GM18909 (cell line): ENCODE data around the gene PNPLA5.

Experiments
- ATAC-seq: cut with Tn5 transposase; IDR thresholded peaks from one replicate; pipeline ENCODE4 v1.9.1; 2021; ENCODE audit warnings: mild to moderate bottlenecking; ENCODE audit not compliant: unreplicated experiment, poor library complexity

PNPLA5 gene, protein sequence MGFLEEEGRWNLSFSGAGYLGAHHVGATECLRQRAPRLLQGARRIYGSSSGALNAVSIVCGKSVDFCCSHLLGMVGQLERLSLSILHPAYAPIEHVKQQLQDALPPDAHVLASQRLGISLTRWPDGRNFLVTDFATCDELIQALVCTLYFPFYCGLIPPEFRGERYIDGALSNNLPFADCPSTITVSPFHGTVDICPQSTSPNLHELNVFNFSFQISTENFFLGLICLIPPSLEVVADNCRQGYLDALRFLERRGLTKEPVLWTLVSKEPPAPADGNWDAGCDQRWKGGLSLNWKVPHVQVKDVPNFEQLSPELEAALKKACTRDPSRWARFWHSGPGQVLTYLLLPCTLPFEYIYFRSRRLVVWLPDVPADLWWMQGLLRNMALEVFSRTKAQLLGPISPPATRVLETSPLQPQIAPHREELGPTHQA

DNA sequence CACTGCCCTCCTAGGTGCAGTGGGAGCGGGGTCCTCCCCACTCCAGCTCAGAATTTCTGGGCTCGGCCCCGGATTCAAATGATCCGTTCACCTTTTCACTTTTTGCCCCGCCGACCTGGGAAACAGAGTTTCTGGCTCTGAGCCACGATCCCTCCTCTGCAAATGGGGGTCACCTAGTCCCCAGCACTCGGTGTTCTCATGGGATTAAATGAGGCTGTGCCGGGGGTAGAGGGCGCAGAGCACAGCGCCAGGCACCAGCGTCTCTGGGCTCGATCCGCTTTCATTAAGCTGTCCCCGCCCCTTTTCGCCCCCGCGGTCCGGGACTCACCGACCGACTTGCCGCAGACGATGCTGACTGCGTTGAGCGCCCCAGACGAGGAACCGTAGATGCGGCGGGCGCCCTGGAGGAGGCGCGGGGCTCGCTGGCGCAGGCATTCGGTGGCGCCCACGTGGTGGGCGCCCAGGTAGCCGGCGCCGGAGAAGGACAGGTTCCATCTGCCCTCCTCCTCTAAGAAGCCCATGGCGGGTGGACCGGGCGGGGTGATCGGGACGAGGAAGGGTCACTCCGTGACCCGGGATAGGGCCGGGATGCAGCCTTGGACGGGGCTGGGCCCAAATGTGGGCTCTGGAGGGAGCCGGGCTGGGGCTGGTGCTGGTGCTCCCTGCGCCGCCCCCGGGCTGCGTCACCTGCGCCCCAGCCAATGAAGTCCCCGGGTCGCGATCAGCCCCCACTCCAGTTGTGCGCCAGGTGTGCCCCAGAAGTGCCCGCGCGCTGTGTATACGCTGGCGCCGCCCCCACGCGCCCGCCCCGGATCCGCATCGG is at the start of gene PNPLA5:
Gene PNPLA5 (minus strand): TSS at position 654 of the 823 bp plus-strand sequence. CDS start 133 bp downstream, at position 521.
- no peak for ATAC-seq

DNA sequence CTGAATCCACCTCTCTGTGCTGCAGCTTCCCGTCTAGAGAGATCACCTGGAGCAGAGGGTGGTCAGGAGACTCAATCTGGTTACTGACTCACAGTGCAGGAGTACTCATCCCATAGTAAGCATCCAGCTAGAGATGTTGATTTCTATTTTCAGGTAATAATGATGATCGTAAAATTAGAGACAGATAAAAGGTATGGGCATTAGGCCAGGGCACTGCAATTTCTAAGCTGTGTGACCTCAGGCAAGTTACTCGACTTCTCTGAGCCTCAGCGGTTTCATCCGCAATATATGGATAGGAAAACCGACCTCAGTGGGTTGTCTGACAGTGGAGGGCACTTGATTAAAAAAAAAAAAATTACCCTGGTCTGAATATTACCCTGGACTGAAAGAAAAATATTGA is 49.6 kb upstream of the PNPLA5 start:
- no peak for ATAC-seq

DNA sequence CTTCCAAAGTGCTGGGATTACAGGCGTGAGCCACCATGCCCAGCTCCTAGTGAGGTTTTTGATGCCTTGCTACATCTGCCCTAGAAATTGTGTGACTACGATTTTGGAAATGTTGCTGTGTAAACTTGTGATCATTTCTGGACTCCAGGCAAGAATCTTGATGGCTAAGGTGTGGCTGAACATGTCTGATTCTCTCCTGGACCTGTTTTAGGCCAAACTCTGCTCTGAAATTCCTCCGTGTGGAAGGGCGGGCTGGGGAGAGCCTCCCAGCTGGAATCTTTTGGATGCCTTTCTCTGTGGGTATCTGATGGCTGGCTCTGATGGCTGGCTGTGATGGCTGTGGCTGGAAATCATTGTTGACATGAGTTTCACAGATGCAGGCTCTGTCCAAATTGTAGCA is 40.0 kb upstream of the PNPLA5 start:
- no peak for ATAC-seq

DNA sequence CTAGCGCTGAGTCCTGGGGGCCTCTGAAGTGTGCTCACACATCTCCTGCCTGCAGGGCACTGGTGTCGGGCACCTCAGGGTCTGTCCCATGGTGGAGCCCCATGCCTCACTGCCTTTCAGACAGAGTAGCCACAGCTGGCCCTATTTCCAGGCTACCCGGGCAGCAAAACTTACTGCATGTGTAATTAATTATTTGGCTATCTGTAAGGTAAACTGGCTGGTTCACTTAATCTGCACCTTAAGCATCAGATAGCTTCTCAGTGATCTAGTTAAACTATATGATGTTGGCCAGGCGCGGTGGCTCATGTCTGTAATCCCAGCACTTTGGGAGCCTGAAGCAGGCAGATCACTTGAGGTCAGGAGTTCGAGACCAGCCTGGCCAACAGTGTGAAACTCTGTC is 37.1 kb upstream of the PNPLA5 start:
- no peak for ATAC-seq

DNA sequence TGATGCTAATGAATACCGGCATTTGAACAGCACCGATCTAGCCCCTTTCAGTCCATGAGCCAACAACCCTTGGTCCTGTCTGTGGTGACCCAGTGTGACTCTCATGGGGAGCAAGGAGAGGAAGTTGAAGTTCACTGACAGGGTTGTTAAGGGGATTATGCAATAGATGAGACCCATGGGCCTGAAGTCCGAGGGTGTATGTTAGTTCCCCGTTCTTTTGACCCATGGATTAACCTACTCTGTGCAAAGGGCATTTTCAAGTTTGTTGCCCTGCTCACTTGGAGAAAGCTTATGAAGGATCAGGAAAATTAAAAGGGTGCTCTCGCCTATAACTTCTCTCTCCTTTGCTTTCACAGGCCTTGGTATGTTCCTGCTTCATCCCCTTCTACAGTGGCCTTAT is 36.7 kb upstream of the PNPLA5 start:
- ATAC-seq: no peak

DNA sequence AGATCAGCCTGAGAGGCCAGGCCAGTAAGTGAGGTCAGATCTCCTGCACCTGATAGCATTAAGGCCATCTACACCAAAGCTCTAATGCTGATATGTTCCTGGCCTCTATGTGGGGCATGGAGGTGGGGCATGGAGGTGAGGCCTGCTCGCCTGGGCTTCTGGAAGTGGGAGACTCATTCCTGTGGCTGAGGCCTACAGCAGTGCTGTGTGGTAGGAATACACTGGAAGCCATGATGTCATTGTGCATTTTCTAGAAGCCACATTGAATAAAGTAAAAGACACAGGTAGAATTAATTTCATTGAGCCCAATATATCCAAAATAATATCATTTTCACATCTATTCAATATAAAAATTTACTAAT is 34.5 kb upstream of the PNPLA5 start:
- ATAC-seq: no peak

DNA sequence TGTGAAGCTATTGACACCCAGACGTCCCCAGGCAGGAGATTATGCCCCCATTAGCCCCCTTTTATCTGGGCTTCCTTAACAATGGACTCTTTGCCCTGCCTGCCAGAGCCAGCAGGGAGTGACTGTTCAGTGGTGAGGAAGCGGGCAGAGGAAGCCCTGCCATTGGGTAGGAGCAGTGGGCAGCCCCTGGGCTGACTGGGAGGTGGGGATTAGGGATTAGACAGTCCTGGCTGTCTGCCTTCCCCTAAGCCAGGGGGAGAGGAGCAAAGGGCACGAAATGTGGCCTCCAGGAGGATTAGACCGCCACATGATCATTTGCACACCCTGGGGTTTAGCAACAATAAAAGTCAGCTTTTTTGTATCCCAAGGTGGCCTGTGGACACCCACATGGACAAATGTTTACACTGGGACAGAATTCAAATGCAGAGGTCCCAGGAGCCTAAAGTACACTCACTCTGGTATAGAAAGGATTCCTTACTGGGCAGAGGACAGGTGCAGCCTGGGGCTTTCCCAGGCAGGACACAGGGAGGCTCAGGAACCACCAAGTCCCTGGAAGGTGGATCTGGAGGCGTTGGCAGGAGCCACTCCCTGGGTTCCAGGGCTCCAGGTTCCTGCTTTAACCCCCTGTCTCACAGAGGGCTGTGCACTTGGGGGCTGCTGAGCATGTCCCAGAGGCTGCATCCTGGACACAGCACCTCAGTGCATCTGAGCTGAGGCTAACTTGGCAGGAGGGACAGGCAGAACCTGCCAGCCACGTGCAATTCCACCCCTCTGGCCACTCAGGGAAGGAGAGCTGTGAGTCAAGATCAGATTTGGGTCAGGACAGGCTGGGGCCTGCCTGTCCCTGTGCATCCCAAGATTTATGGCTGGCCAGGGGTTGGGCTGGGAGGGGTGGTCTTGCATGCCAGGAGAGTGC is 33.9 kb upstream of the PNPLA5 start:
- no peak for ATAC-seq

DNA sequence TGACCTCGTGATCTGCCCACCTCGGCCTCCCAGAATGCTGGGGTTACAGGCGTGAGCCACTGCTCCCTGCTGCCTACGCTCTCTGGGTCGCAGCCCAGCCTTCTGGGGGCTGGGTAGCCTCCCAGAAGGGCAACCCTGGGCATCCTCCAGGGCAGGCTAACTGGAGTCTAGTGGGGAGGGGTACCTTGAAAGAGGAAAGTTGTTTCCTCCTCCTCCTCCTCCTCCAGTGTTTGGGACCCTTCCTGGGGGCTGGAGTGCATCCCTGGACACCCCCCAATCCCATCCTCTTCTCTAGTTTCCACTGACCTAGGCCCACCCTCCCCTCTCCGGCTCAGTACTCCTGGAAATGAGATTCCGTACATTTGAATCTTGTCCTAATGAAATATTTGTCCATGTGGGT is 33.1 kb upstream of the PNPLA5 start:
- no peak for ATAC-seq

DNA sequence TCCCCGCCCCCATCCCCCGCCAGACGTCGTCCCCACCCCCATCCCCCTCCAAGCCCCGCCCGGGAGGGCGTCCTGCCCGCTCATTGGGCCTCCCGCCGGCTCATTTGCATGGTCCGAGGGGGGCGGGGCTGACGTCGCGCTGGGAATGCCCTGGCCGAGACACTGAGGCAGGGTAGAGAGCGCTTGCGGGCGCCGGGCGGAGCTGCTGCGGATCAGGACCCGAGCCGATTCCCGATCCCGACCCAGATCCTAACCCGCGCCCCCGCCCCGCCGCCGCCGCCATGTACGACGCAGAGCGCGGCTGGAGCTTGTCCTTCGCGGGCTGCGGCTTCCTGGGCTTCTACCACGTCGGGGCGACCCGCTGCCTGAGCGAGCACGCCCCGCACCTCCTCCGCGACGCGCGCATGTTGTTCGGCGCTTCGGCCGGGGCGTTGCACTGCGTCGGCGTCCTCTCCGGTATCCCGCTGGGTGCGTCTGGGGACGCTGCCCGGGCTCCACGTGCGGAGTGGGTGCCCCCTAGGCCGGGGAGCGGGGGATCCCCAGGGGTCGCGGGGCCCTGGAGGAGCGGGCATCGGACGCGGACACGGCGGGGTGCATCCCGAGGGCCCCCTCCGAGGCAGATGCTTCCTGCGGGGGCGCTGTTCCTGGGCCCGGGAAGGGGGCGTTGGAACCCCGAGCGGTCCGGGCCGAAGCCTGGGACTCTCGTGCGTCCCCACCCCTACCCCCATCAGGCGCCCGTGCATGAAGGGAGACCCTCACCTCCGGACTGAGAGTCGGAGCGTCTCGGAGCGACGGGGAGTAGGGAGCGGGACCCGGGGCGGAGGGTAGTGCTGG is 32.0 kb upstream of the PNPLA5 start, which contains the start of gene PNPLA3:
Gene PNPLA3 (plus strand): TSS at position 175 of the 834 bp plus-strand sequence. CDS start 107 bp downstream, at position 282.
- no peak for ATAC-seq

DNA sequence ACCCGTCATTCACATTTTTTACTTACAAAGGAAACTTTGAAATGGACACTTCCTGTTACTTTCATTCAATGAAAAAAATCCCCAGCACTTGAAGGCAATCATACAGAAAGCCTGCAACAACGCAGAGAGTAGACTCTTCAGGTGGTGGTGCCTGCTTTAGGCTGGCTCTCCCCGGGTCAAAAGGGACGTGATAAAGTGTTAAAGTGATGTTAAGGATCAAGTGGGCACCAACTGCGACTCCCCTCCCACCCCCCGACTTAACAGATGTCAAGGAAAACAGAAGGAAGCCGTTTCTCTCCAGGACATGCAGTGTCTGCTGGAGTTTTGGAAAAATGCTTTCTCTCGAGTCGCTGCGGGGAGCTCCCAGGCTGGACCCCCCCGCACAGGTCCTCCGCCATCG is 31.4 kb upstream of the PNPLA5 start:
- ATAC-seq: no peak

DNA sequence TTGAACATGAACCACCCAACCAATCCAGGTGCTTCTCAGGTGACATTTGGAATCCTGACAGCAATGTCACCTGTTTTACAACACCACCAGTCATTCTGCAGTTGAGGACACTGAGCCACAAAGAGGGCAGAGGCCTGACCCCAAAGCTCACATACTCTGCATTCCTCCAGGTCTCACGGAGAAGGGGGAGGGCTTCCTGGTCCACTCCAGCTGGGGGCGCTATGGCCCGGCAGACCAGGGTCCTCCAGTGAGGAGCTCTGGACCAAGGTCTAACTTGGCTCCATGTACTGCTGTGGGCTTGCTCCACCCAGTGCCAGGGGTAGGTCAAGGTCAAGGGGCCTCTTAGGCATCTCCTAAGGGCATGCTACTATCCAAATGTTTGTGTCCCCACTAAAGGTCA is 30.3 kb upstream of the PNPLA5 start:
- ATAC-seq: no peak

DNA sequence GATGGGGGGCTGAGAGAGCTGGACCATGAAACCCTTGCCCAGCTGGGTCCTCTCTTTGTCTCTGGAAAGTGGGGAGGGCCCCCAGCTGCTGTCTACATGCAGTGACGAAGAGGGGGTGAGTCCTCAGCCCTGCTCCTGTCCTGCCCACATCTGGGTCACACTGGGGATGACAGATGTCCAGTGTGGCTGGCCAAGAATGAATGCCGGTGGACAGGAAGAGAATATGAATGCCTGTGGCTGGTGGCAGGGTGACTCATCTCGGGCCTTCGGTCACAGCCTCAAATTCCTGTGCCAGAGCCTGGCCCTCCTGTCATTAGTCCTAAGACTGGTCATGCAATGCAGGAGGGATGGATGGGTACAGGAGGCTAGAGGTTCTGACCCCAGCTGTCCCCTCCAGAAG is 29.6 kb upstream of the PNPLA5 start:
- ATAC-seq: no peak

DNA sequence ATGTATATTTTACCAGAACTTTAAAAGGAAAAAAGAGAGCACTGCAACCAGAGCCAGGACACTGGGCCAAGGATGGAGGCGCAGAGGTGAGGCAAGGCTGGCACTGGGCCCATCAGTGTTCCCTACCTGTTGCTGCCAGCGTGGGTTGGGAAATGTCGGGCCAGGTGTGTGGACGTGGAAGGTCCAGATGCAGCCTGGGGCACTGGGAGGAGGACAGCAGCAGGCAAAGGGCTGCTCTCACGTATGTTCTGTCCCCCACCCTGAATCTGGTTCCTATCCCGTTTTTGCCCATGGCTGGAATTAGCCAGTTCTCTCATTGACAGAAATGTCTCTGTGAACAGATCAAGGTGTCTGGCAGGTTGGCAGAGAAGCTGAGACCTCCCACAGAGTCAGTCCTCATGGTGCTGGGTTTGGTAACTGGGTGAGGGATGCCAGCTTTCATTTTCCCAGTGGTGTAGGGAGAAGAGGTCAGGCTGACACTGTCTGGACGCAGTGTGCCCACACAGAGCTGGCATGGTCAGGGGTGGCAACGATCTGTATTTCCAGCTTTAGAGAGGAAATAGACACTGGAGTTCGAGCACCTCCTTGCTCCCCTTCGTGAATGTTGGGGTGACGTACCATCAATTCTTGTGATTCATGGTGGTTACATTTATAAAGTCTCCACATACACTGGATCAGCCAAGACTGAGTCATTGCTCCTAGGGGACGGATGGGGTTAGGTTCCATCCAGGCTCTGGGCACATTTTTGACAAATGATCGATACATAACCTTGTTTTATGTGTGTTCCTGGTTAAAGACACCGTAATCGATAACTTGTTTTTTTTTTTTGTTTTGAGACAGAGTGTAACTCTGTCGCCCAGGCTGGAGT is 27.5 kb upstream of the PNPLA5 start:
- no peak for ATAC-seq

DNA sequence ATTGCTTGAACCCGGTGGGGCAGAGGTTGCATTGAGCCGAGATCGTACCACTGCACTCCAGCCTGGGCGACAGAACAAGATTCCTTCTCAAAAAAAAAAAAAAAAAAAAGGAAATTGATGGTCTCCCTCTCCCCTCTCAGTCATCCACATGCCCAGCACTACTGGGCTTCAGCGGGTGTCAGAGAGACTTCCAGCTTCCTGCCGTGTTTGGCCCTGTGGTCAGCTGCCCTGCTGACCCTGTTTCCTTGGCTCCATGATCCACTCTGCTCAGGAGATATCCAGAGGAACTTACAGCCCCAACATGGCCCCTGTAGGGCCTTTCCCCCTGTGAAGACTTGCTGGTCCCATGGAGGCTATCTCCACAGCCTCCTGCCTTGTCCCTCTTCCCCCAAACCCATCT is 25.7 kb upstream of the PNPLA5 start:
- no peak for ATAC-seq

DNA sequence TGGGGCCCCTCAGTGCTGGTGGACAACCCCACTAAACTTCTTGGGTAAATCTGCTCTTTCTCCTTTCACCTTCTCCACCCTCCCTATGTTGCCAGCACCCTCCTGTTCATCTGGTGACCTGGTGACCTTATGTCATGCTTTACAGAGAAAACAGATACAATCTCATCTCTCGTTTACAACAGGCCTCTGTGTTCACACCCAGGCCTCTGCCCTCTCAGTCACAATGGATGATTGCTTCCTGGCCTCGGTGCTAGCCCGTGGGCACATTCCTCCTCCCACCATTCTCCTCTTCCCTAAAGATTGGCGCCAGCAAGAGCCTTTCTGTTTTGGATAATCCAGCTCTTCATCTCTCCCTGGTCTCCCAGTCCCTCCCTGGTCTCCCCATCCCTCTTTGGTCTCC is 19.5 kb upstream of the PNPLA5 start:
- no peak for ATAC-seq

DNA sequence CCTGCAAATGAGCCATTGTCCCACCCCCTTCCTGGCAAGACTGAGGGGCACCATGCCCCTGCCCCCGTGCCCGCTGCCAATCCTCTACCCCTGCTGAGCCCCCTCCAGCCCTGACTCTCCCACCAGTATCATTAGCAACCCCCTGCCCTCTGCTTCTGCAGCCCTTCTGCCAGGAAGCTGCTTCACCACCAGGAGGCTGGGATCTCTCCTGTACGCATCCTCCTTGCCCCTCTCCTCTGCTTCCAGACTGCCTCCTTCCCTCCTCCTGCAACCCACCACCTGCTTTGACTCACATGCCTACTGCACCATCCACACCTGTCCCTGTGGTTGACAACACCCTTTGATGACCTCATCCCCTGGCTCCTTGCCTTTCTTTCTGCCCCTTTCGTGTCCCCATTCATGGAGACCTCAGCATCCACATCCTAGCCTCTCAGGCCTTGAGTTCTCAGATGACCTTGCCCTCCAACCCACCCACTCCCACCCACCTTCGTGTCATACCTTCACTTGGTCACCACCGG is 18.4 kb upstream of the PNPLA5 start:
- ATAC-seq: no peak

DNA sequence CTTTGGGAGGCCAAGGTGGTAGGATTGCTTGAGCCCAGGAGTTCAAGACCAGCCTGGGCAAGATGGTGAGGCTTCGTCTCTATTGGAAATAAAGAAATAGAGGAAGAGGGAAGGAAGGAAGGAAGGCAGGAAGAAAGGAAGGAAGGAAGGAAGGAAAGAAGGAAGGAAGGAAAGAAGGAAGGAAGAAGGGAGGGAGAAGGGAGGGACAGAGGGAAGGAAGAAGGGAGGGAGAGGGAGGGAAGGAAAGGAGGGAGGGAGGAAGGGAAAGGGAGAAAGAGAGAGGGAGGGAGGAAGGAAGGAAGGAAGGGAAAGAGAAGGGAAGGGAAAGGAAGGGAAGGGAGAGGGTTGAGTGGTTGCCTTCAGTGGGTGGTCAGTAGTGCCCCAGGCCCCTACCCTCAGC is 17.9 kb upstream of the PNPLA5 start:
- ATAC-seq: no peak

DNA sequence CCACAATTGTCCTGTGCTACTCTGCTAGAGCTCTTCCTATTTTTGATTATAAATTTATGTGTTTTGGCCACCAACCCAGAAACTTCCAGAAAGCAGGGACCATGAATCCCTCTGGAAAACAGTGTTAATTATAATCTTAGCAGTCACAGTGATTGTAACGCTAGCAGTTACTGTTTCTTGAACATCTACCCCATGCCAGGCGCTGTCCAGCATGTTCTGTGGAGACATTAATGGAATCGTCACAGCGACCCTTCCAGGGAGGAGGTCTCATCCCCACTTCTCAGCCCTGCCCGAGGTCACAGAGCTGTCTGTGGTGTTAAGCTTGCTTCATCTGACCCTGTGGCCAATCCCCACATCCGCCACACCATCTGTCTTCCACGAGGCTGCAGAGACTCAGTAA is 13.9 kb upstream of the PNPLA5 start:
- no peak for ATAC-seq
